ENCODE data around the gene HCRTR1. TPM values are rescaled to one million over a fixed set of nuclear protein-coding genes. Genes with fewer than 3 reads are reported as not detected.
A peak's percentile ranks its signal among the peaks of the same experiment; 100 is the strongest.

HCRTR1 gene
- total RNA-seq, 8 experiments from 2014 or later: 0.11 to 0.91 (median 0.27) TPM; not detected in 1

DNA sequence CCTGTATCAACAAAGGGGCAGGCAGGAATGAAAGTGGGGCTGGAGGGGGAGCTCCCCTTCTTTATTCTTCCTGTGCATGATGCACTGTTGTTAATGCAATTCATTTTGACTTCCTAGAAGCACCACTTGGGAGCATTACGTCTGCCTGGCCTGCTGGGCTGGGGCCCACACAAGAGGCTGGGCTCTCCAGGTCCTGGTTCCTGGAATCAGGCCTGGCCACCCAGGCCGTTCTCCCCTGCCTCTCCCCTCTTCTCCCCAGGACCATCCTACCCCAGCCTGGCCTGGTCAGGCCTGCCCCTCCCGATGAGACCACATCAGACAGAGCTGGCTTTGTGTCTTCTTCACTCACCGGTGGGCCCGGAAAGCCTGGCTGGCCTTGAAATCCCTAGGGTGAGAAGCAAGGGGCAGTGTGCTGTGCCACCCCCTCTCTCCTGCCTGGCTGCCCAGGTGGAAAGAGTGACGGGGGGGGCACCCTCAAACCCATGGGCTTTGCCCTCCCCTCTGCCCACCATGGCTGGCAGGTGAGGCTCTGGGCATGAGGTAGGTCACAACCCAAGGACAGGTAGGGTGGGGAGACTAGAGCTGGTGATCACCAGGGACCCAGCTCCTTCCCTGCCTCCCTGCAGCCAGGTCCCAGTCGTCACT is 47.9 kb downstream of the HCRTR1 start:
- H3K4me3 ChIP-seq: no peak overlapping the region
- in situ Hi-C loops (cut with MboI; ENCODE audit: low pct_unique_long_range_greater_than_20kb in 2 of 9, low sequenced_read_pairs in 9 of 9, unreplicated experiment in 9 of 9): loop anchor here in 4 of 9 experiments (25.0 kb wide), 3 partner anchors 97 to 297 kb away; partner anchors contain the start of gene ADGRB2 (in 1 of the 4)

DNA sequence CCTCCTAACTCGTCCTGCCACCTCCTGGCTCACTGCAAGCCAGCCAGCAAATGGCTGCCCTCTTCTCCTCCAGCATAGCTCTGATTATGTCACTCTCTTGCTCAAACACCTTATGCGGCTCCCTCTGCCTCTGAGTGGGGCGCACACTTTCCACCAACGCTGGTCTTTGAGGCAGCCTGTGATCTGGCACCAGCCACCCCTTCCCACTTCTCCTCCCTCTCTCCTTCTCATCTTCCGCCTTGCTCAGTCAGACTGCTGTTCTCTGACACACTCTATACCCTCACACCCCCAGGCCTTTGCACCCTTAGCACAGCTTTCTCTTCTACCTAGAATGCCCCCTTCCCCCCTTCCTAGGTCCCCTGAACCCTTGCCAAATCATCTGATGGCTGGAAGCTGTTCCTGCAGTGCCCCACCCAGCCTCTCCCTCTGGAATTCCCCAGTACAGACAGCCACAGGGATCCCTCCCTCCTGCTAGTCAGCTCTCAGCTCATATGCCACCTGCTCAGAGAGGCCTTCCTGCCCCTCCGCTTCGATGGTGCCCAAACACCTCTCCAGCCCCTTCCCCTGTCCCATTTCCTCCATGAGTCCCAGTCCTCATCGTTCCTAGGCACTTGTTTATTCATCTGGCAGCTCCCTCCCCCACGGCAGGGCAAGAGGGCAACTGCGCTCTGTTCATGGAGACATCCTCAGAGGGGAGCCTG is 48.9 kb downstream of the HCRTR1 start:
- ATAC-seq (replicated peaks in 6 of 8): peak; percentile 26 to 88 (median 51)
- 20 to 80% (median 68%) methylated on average over 1 to 9 of the region's 10 CpGs; no CpG with 5 or more reads in 2 of the 10 experiments for WGBS, 10 experiments
- H3K4me1 ChIP-seq (replicated peaks in 1 of 2): peaks cover 23 to 35% of the 10 kb centered on the region in 2 donors
- H3K27ac ChIP-seq: peak overlapping the region in 1 of 2 donors; percentile 14
- no peak overlapping the region for H3K4me3 ChIP-seq
- in situ Hi-C loops (cut with MboI; ENCODE audit: low pct_unique_long_range_greater_than_20kb in 2 of 9, low sequenced_read_pairs in 9 of 9, unreplicated experiment in 9 of 9): loop anchor here in 4 of 9 experiments (25.0 kb wide), 3 partner anchors 96 to 296 kb away; partner anchors contain the start of gene ADGRB2 (in 1 of the 4)

More for the DNA sequence above, 47.9 kb downstream of the HCRTR1 start:
- Histone ChIP-seq H3K27ac (no peak overlapping the region), H3K4me1 (replicated peaks in 1 of 2) (peaks cover 23 to 35% of the 10 kb centered on the region in 2 donors)
- WGBS, 10 experiments: 10 to 100% (median 100%) methylated on average over 1 to 2 of the region's 7 CpGs; no CpG with 5 or more reads in 6 of the 10 experiments
- peak in 1 of 8 experiments; percentile 17 for ATAC-seq (replicated peaks in 6 of 8)

DNA sequence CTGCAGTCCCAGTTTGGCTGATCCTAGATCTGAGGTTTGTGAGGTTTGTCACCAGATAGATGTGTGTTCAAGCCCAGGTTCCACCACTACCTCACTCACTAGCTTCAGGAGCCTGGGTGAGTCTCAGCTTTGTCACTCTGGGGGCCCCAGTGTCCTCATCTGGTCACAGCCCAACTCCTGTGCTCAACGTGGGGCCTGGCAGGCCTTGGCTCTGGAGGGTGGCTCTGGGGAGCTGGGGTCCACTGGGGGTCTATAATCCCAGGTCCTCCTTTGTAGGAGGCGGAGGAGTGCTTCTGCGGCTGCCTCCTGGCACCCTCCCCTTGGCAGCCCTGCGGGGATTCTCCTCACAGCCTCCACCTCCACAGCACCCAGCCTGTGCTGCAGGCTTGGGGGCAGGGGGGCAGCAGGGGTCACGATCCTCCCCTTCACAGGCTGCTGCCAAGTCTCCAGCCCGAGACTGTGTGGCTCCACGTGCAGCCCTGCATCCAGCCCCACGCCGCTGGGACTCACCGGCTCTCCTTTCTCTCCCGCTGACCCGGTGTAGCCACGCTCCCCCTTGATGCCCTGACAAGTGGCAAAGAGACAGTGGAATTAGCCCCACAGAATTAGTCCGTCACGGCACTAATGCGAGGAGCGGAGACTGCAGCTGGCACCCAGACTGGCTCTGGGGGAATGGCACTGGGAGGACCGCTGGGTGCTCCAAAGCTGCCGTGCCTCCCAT is 49.7 kb downstream of the HCRTR1 start:
- Histone ChIP-seq H3K4me1 (replicated peaks in 1 of 2) (peaks cover 23 to 35% of the 10 kb centered on the region in 2 donors), H3K27ac (no peak overlapping the region), H3K4me3 (no peak overlapping the region)
- in situ Hi-C loops (cut with MboI; ENCODE audit: low pct_unique_long_range_greater_than_20kb in 2 of 9, low sequenced_read_pairs in 9 of 9, unreplicated experiment in 9 of 9): loop anchor here in 4 of 9 experiments (25.0 kb wide), 3 partner anchors 95 to 295 kb away; partner anchors contain the start of gene ADGRB2 (in 1 of the 4)
- WGBS, 10 experiments: 65 to 89% (median 83%) methylated on average over 3 to 8 of the region's 19 CpGs; no CpG with 5 or more reads in 6 of the 10 experiments
- ATAC-seq (replicated peaks in 6 of 8): no peak

DNA sequence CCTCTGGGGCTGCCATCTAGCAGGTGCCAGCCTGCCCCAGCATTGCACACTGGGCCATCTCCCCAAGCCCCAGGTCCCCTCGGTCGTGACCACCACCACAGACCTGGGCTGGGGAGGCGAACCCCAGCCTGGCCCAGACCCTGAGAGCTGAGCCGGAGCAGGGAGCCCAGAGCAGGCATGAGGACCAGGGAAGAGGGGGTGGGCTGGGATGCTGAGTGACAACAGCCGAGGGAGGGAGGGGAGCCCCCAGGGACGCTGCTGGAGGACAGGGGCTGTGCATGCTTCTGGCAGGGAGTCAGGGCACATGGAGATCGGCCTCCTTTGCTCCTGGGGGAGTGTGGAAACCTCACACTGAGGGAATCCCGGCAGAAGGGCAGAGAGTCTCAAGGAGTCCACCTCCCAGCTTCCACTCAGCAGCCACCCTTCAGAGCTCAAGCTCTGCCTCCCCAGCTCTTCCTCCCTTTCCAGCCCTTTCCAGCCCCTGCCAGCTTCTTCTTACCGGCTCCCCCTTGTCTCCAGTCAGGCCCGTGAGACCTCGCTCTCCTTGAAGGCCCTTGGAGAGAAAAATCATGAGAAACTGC is 50.9 kb downstream of the HCRTR1 start:
- Histone ChIP-seq H3K4me3 (no peak overlapping the region), H3K4me1 (replicated peaks in 1 of 2) (peaks cover 33 to 43% of the 10 kb centered on the region in 2 donors), H3K27ac (peak overlapping the region in 1 of 2 donors; percentile 5)
- 100% methylated on average over 1 of the region's 11 CpGs; no CpG with 5 or more reads in 9 of the 10 experiments for WGBS, 10 experiments
- in situ Hi-C loops (cut with MboI; ENCODE audit: low pct_unique_long_range_greater_than_20kb in 2 of 9, low sequenced_read_pairs in 9 of 9, unreplicated experiment in 9 of 9): loop anchor here in 4 of 9 experiments (25.0 kb wide), 3 partner anchors 94 to 294 kb away; partner anchors contain the start of gene ADGRB2 (in 1 of the 4)
- peak in 4 of 8 experiments; percentile 12 to 39 (median 29) for ATAC-seq (replicated peaks in 6 of 8)

DNA sequence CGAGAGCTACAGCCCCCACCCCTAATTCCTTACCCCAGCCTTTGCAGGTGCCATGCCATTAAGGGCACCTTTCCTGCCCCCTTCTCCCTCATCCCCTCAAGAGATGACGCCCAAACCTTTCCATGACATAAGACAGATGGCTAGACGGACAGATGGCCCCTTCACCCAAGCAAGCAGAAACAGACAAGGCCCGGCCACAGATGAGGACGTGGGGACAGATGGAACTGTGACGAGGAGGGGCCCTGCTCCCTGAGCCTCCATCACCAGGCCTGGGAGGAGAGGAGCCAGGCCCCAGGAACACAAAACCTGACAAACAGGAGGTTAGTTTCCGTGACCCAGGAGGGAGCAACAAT is 51.9 kb downstream of the HCRTR1 start:
- 60 to 82% (median 68%) methylated on average over 1 to 4 of the region's 7 CpGs; no CpG with 5 or more reads in 5 of the 10 experiments for WGBS, 10 experiments
- Histone ChIP-seq H3K4me1 (replicated peaks in 1 of 2) (peaks cover 34 to 43% of the 10 kb centered on the region in 2 donors), H3K4me3 (no peak overlapping the region), H3K27ac (no peak overlapping the region)
- in situ Hi-C loops (cut with MboI; ENCODE audit: low pct_unique_long_range_greater_than_20kb in 2 of 9, low sequenced_read_pairs in 9 of 9, unreplicated experiment in 9 of 9): loop anchor here in 4 of 9 experiments (25.0 kb wide), 3 partner anchors 93 to 293 kb away; partner anchors contain the start of gene ADGRB2 (in 1 of the 4)
- no peak for ATAC-seq (replicated peaks in 6 of 8)

DNA sequence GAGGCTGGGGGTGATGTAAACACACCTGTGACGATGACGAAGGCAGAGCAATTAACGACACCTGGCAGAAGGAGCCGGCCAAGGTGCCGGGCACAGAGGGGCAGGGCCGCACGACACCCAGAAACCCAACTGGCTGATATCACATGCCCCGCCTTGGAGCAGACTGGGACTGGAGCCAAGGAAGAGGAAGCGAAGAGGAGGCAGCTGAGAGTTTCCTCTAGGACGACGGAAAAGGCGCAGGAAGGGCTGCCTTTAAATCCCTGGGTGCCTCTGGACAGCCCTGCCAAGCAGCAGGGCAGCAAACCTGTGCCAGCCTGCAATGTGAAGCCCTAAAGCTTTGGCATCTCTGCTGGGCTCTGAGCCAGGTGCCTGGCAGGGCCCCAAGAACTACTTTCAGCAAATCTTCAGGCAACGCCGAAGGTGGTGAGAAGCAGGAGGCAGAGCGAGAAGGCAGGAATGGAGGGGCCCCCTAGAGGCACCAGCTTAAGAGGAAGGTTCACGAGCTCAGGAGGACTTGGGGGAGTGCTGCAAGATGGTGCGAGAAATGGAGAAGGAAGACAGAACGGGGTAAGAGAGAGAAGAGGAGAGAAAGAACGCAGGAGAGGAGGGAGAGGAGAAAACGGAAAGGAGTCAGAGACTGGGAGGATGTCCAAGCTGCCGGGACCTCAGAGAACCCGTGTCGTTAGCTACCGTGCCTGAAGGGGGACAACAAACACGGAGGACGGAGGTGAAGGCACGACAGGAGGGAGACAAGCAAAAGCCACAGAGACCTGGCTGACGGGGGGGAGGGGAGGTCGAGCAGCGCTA is 52.5 kb downstream of the HCRTR1 start:
- peak in 1 of 8 experiments; percentile 46 for ATAC-seq (replicated peaks in 6 of 8)
- WGBS, 10 experiments: 17 to 100% (median 70%) methylated on average over 1 to 30 of the region's 30 CpGs

DNA sequence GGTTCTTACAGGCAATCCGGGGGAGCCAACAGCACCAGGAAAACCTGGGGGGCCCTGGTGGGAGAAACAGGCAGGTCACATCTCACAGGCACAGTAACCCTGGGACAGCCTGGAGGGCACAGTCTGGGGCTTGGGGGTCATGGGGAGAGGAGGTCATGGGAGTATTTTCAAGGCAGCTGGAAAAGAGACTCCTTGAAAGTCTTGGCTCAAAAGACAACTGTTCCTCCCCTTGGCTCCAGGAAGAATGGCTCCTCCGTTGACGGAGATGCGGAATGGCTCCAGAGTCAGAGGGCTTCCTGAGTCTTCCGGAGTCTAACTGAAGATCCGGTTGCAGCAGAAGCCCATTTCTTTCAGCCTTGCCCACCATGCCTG is 53.1 kb downstream of the HCRTR1 start:
- Histone ChIP-seq H3K4me1 (replicated peaks in 1 of 2) (peaks cover 34 to 43% of the 10 kb centered on the region in 2 donors), H3K4me3 (no peak overlapping the region), H3K27ac (no peak overlapping the region)
- WGBS, 10 experiments: 37 to 100% (median 72%) methylated on average over 1 to 5 of the region's 6 CpGs; no CpG with 5 or more reads in 6 of the 10 experiments
- no peak for ATAC-seq (replicated peaks in 6 of 8)
- in situ Hi-C loops (cut with MboI; ENCODE audit: low pct_unique_long_range_greater_than_20kb in 2 of 9, low sequenced_read_pairs in 9 of 9, unreplicated experiment in 9 of 9): loop anchor here in 4 of 9 experiments (25.0 kb wide), 3 partner anchors 92 to 292 kb away; partner anchors contain the start of gene ADGRB2 (in 1 of the 4)

More for the DNA sequence above, 52.5 kb downstream of the HCRTR1 start:
- H3K27ac ChIP-seq: no peak overlapping the region
- H3K4me1 ChIP-seq (replicated peaks in 1 of 2): peaks cover 34 to 43% of the 10 kb centered on the region in 2 donors
- in situ Hi-C loops (cut with MboI; ENCODE audit: low pct_unique_long_range_greater_than_20kb in 2 of 9, low sequenced_read_pairs in 9 of 9, unreplicated experiment in 9 of 9): loop anchor here in 4 of 9 experiments (25.0 kb wide), 3 partner anchors 92 to 292 kb away; partner anchors contain the start of gene ADGRB2 (in 1 of the 4)
- no peak overlapping the region for H3K4me3 ChIP-seq

DNA sequence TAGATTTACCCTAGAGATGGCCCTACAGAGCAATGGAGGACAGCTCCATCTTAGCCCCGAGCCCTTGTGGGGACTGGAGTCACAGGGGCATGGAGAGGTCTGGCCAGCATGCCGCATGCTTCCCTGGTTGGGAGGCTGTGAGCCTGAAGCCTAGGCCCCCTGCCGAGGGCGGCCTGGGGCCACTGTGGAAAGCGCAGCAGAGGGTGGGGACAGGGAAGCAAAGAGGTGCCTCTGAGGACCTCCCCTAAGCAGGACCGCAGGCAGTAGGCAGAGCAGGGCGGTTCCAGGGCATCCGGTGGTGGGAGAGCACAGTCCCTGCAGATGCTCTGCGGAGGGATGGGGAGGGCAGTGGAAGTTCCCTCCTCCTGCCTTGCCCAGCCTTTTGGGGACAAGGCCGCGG is 53.7 kb downstream of the HCRTR1 start:
- 75 to 88% (median 83%) methylated on average over 1 to 9 of the region's 11 CpGs; no CpG with 5 or more reads in 6 of the 10 experiments for WGBS, 10 experiments
- Histone ChIP-seq H3K27ac (no peak overlapping the region), H3K4me1 (replicated peaks in 1 of 2) (peaks cover 31 to 39% of the 10 kb centered on the region in 2 donors), H3K4me3 (no peak overlapping the region)
- in situ Hi-C loops (cut with MboI; ENCODE audit: low pct_unique_long_range_greater_than_20kb in 2 of 9, low sequenced_read_pairs in 9 of 9, unreplicated experiment in 9 of 9): loop anchor here in 4 of 9 experiments (25.0 kb wide), 3 partner anchors 91 to 291 kb away; partner anchors contain the start of gene ADGRB2 (in 1 of the 4)
- ATAC-seq (replicated peaks in 6 of 8): no peak

DNA sequence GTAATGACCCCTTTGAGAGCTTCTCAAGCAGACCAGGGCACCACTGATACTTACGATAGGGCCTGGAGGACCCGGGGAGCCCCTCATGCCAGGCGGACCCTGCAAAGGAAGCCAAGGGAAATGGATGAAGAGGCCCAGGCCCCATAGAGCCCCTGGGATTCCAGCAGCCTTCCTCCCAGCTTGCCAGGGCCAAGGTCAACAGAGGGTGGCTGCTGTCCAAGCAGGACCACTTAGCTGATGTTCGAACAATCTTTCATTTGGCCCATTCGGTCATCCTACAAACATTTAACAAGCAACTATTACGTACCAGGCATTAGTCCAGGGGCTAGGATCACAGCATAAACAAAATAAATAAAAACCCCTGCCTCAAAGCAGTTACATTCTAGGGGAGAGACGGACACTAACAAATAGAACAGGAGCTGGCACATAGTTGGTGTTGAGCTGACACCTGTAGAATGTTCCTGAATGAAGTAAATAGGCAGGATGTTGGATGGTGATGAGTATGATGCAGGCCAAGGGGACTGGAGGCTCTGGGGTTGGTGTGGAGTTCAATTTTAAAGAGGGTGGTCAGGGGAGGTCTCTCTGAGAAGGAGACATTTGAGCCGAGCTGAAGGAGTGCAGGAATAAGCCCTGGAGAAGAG is 54.2 kb downstream of the HCRTR1 start:
- in situ Hi-C loops (cut with MboI; ENCODE audit: low pct_unique_long_range_greater_than_20kb in 2 of 9, low sequenced_read_pairs in 9 of 9, unreplicated experiment in 9 of 9): loop anchor here in 4 of 9 experiments (25.0 kb wide), 3 partner anchors 91 to 291 kb away; partner anchors contain the start of gene ADGRB2 (in 1 of the 4)
- WGBS, 10 experiments: 71 to 96% (median 85%) methylated on average over 1 to 8 of the region's 8 CpGs; no CpG with 5 or more reads in 2 of the 10 experiments
- H3K4me3 ChIP-seq: no peak overlapping the region
- ATAC-seq (replicated peaks in 6 of 8): no peak
- peaks cover 25 to 34% of the 10 kb centered on the region in 2 donors for H3K4me1 ChIP-seq (replicated peaks in 1 of 2)
- no peak overlapping the region for H3K27ac ChIP-seq

DNA sequence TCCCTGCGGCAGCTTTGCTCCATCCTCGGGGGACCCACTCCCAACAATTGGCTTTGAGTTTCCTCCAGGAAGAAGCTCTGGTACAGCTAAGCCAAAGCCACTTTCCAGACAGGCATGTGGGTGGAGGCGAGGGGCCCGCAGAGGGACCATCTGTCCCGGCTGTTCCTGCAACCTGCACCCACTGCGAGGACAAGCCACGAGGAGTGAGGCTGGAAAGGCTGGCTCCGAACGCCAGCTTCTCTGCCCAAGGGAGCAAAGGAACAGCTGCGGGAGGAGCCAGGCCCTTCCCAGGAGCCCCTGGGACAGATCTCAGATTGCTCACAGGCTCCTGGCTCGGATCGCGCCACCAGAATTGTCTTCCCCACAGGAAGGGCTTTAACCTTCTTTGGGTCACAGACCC is 55.5 kb downstream of the HCRTR1 start:
- H3K4me3 ChIP-seq: no peak overlapping the region
- 53 to 100% (median 83%) methylated on average over 2 to 4 of the region's 13 CpGs; no CpG with 5 or more reads in 4 of the 10 experiments for WGBS, 10 experiments
- H3K27ac ChIP-seq: no peak overlapping the region
- in situ Hi-C loops (cut with MboI; ENCODE audit: low pct_unique_long_range_greater_than_20kb in 2 of 9, low sequenced_read_pairs in 9 of 9, unreplicated experiment in 9 of 9): loop anchor here in 4 of 9 experiments (25.0 kb wide), 3 partner anchors 89 to 289 kb away; partner anchors contain the start of gene ADGRB2 (in 1 of the 4)
- ATAC-seq (replicated peaks in 6 of 8): peak in 4 of 8 experiments; percentile 42 to 56 (median 48)
- peaks cover 23 to 28% of the 10 kb centered on the region in 2 donors for H3K4me1 ChIP-seq (replicated peaks in 1 of 2)

DNA sequence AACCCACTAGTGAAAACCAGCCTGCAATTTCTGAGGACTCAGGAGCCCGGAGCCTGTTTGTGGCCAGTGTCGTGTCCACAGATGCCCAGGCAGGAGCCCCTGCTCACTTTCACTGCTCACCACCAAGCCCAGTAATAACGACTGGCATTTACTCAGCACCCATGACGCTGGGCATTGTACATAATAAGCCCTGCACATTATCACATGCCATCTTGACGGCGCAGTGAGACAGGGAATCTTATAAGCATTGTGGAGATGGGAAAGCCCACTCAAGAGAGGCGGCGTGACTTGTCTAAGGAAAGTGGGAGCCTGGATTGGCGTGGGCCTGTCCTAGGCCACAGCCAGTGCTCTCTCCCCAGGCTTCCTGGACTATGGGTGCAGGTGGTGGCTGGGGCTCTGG is 55.9 kb downstream of the HCRTR1 start:
- no peak for ATAC-seq (replicated peaks in 6 of 8)
- H3K4me3 ChIP-seq: no peak overlapping the region
- peaks cover 19 to 23% of the 10 kb centered on the region in 2 donors for H3K4me1 ChIP-seq (replicated peaks in 1 of 2)
- in situ Hi-C loops (cut with MboI; ENCODE audit: low pct_unique_long_range_greater_than_20kb in 2 of 9, low sequenced_read_pairs in 9 of 9, unreplicated experiment in 9 of 9): loop anchor here in 4 of 9 experiments (25.0 kb wide), 3 partner anchors 89 to 289 kb away; partner anchors contain the start of gene ADGRB2 (in 1 of the 4)
- no peak overlapping the region for H3K27ac ChIP-seq
- 0 to 98% (median 86%) methylated on average over 1 to 9 of the region's 9 CpGs; no CpG with 5 or more reads in 5 of the 10 experiments for WGBS, 10 experiments
